Measurements from ENCODE around the gene SLC8A1. TPM values are rescaled to one million over a fixed set of nuclear protein-coding genes. Genes with fewer than 3 reads are reported as not detected.

The SLC8A1 gene
- total and polyA plus RNA-seq, 3 donors from 2014 or later = 1.4 to 3.6 (median 3.2) TPM

DNA sequence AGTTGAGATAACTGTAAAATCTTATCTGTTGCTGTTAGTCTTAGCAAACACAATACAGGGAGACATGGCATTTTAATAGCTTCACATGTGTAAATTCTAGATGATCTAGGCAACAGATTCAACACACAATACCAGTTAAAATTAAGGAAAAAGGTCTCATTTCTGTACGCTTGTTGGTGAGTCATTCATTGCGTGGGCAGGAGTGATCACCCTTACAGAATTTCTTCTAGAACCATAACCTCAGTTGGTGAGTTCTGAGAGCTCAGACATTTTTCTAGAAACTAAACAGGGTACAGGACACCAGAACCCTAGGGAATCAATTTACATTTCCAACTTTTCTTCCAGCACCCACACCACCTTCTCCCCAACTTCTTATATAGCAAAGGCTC, 81.9 kb downstream of the SLC8A1 start:
- intact Hi-C loops (cut with DNase I; ENCODE audit: low total_unique reads) = no loop called here
- H3K27me3 ChIP-seq = no peaks in the 10 kb centered on the region
- 93 to 94% methylated on average over 2 of the region's 2 CpGs for WGBS, 2 donors
- DNase-seq = no peak
- H3K4me3 ChIP-seq = no peak overlapping the region
- TF ChIP-seq, protein P1, sequence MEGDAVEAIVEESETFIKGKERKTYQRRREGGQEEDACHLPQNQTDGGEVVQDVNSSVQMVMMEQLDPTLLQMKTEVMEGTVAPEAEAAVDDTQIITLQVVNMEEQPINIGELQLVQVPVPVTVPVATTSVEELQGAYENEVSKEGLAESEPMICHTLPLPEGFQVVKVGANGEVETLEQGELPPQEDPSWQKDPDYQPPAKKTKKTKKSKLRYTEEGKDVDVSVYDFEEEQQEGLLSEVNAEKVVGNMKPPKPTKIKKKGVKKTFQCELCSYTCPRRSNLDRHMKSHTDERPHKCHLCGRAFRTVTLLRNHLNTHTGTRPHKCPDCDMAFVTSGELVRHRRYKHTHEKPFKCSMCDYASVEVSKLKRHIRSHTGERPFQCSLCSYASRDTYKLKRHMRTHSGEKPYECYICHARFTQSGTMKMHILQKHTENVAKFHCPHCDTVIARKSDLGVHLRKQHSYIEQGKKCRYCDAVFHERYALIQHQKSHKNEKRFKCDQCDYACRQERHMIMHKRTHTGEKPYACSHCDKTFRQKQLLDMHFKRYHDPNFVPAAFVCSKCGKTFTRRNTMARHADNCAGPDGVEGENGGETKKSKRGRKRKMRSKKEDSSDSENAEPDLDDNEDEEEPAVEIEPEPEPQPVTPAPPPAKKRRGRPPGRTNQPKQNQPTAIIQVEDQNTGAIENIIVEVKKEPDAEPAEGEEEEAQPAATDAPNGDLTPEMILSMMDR (IDR thresholded peaks at IDR 0.05) = no peak
- no peak for TF ChIP-seq POLR2A (IDR thresholded peaks at IDR 0.05)
- H3K27ac ChIP-seq = no peak overlapping the region
- no peaks in the 10 kb centered on the region for H3K4me1 ChIP-seq
- no peaks in the 10 kb centered on the region for H3K9me3 ChIP-seq
- no peaks in the 10 kb centered on the region for H3K36me3 ChIP-seq (ENCODE audit: low read depth, missing control alignments)

DNA sequence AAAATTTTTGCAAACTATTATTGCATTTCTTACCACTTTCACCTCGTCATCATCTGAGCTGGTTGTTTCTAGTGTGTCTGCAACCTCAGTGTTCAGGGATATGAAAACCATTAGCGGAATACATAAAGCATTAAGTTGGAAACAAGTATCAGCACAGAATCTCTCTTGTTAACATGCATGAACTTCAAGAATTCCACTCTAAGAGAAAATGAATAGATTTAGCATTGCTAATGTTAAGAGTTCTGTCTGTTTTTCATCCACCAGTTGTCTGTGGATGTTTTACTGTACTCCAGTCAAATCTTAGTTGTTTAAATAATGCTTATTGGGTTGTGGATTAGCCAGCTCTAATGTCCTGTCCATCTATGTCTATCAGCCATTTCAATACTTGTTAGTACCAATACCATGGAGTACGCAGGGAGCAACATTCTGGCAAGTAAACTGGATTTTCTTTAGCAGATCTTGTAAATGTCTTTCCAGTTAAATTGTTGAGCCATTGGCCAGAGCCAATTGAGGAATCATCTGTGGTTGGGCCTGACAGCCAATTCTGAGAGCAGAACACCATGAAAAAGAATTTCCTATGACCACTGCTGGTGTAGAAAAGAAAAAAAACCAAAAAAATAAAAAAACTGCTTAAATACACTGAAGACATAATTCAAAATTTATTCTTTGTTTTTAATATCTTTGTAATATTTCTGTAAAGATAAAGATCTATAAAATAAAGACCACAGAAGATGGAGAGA, 82.5 kb downstream of the SLC8A1 start:
- no peaks in the 10 kb centered on the region for H3K9me3 ChIP-seq
- no peak overlapping the region for H3K4me3 ChIP-seq
- no peak for DNase-seq
- H3K4me1 ChIP-seq = no peaks in the 10 kb centered on the region
- TF ChIP-seq, protein P1 (IDR thresholded peaks at IDR 0.05) = no peak
- TF ChIP-seq POLR2A (IDR thresholded peaks at IDR 0.05) = no peak
- intact Hi-C loops (cut with DNase I; ENCODE audit: low total_unique reads) = no loop called here
- H3K27ac ChIP-seq = no peak overlapping the region
- no peaks in the 10 kb centered on the region for H3K27me3 ChIP-seq
- no peaks in the 10 kb centered on the region for H3K36me3 ChIP-seq (ENCODE audit: low read depth, missing control alignments)
- 87 to 97% methylated on average over 3 of the region's 3 CpGs for WGBS, 2 donors

DNA sequence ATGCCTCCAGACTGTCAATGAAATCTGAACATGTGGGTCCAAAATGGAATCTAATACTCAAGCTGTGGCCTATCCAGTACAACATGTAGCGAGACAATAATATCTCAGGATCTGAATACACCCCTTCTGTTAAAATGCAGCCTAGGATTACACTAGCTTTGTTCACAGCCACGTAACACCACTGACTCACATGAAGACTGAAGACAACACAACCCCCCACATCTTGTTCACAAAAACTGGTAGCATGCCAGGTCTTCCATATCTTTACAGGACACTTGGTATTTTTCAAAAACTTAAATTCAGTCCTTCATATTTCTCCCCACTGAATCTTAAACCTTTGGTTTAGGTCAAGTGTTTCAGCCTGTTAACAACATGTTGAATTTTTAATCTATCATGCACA, 84.2 kb downstream of the SLC8A1 start:
- 87 to 94% methylated on average over 2 of the region's 2 CpGs for WGBS, 2 donors
- TF ChIP-seq, protein P1 (IDR thresholded peaks at IDR 0.05) = no peak
- TF ChIP-seq POLR2A (IDR thresholded peaks at IDR 0.05) = no peak
- H3K27ac ChIP-seq = no peak overlapping the region
- intact Hi-C loops (cut with DNase I; ENCODE audit: low total_unique reads) = no loop called here
- no peaks in the 10 kb centered on the region for H3K27me3 ChIP-seq
- no peak overlapping the region for H3K4me3 ChIP-seq
- no peak for DNase-seq
- no peaks in the 10 kb centered on the region for H3K9me3 ChIP-seq
- no peaks in the 10 kb centered on the region for H3K4me1 ChIP-seq
- H3K36me3 ChIP-seq (ENCODE audit: low read depth, missing control alignments) = no peaks in the 10 kb centered on the region

DNA sequence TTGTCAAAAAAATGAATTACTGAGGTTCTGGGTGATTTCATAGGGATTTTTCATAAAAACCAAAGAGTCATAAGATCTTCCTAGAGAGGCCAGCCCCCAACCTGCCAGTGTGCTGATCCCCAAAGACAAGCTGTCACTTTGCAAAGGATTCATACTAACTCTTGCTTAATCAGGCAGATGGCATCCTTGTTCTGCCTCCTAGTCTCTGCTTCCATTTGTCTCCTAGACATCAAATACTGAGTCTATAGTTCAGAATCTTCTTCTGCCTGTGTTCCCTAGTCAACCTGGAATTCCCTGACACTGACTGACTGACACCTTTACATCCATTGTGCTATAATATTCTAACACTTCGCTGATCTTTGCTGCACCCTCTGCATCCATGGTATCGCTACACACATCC, 84.9 kb downstream of the SLC8A1 start:
- intact Hi-C loops (cut with DNase I; ENCODE audit: low total_unique reads) = no loop called here
- Histone ChIP-seq H3K27me3 (no peaks in the 10 kb centered on the region), H3K4me1 (no peaks in the 10 kb centered on the region)

More for the DNA sequence above, 84.9 kb downstream of the SLC8A1 start:
- H3K4me3 ChIP-seq = no peak overlapping the region
- H3K27ac ChIP-seq = no peak overlapping the region
- no peaks in the 10 kb centered on the region for H3K36me3 ChIP-seq (ENCODE audit: low read depth, missing control alignments)
- no peak for DNase-seq
- no peak for TF ChIP-seq POLR2A (IDR thresholded peaks at IDR 0.05)
- TF ChIP-seq, protein P1 (IDR thresholded peaks at IDR 0.05) = no peak
- H3K9me3 ChIP-seq = no peaks in the 10 kb centered on the region
- WGBS, 2 donors = 97 to 98% methylated on average over 2 of the region's 2 CpGs

Data from testis (tissue), 3 donors.